CD4-positive, alpha-beta T cell treated with Interleukin-1 beta for 1 hour (primary cell): ENCODE measurements around the gene GRHL3.
"Not testable (repeated sequence)": the region's sequence is repeated elsewhere in the genome, so short reads cannot be mapped to it uniquely, and the experiment has no call there.

ENCODE experiments used
- DNase-seq, 2 donors: peaks; one replicate each; pipeline ENCODE4 v3.0.0-alpha.2; 2020 to 2022

Gene GRHL3

GRCh38 chr1:24319312-24319863 is at the start of gene GRHL3:
Gene GRHL3 (plus strand): TSS chr1:24319357. CDS start chr1:24319552, 195 bp downstream.
- DNase-seq, result peak; percentile 30 to 34

GRCh38 chr1:24274203-24275103 is 44.7 kb upstream of the GRHL3 start:
- DNase-seq, result not testable (repeated sequence)

GRCh38 chr1:24275104-24275410 is 44.1 kb upstream of the GRHL3 start:
- no peak for DNase-seq

GRCh38 chr1:24275510-24275909 is 43.6 kb upstream of the GRHL3 start:
- DNase-seq, result no peak

- no peak for DNase-seq
These were observed 42.4 kb upstream of the GRHL3 start for GRCh38 chr1:24276791-24277190.

- peak in 1 of 2 donors; percentile 10 for DNase-seq
These were observed 41.6 kb upstream of the GRHL3 start for GRCh38 chr1:24277420-24278169.

- no peak for DNase-seq
These were observed 40.4 kb upstream of the GRHL3 start for GRCh38 chr1:24278726-24279125.

GRCh38 chr1:24279590-24280232 is 39.4 kb upstream of the GRHL3 start:
- DNase-seq, result no peak

GRCh38 chr1:24281591-24281990 is 37.6 kb upstream of the GRHL3 start:
- DNase-seq, result no peak

GRCh38 chr1:24282491-24282890 is 36.7 kb upstream of the GRHL3 start:
- DNase-seq, result no peak

GRCh38 chr1:24283326-24284155 is 35.6 kb upstream of the GRHL3 start:
- no peak for DNase-seq

GRCh38 chr1:24284156-24284471 is 35.0 kb upstream of the GRHL3 start:
- DNase-seq, result no peak

GRCh38 chr1:24285231-24285630 is 33.9 kb upstream of the GRHL3 start:
- DNase-seq, result no peak

GRCh38 chr1:24286246-24287010 is 32.7 kb upstream of the GRHL3 start:
- DNase-seq, result no peak

GRCh38 chr1:24287779-24288178 is 31.4 kb upstream of the GRHL3 start:
- not testable (repeated sequence) for DNase-seq

- DNase-seq, result no peak
These were observed 30.7 kb upstream of the GRHL3 start for GRCh38 chr1:24288479-24288878.

GRCh38 chr1:24289937-24290595 is 29.1 kb upstream of the GRHL3 start:
- no peak for DNase-seq

GRCh38 chr1:24290933-24291487 is 28.1 kb upstream of the GRHL3 start:
- DNase-seq, result no peak

- DNase-seq, result no peak
These were observed 27.1 kb upstream of the GRHL3 start for GRCh38 chr1:24292103-24292502.

GRCh38 chr1:24292887-24293286 is 26.3 kb upstream of the GRHL3 start:
- no peak for DNase-seq
